GM13976 (cell line): ENCODE data around the gene CACNA2D4.

Experiments used
- DNase-seq: peaks from one replicate; pipeline ENCODE4 v3.0.0; 2012; ENCODE audit warnings: low spot score
- CTCF ChIP-seq: IDR thresholded peaks from 2 replicates; pipeline ENCODE4 v1.5.1; 2012; ENCODE audit warnings: borderline replicate concordance, mild to moderate bottlenecking; ENCODE audit not compliant: insufficient read depth; ENCODE audit errors: extremely low read depth, missing control alignments, control extremely low read depth
- in situ Hi-C: fragments of 300-500 bp; cut with MboI; formaldehyde crosslinking; loops from one replicate; pipeline ENCODE4 v1.12.0; 2022; ENCODE audit warnings: low sequenced_read_pairs, mixed read lengths, inconsistent platforms; ENCODE audit not compliant: unreplicated experiment

The CACNA2D4 gene

GRCh38 chr12:1878695-1879094 is 39.8 kb downstream of the CACNA2D4 start:
- DNase-seq: peak; percentile 8
- in situ Hi-C loops: no loop called here
- TF ChIP-seq CTCF: no peak

GRCh38 chr12:1878214-1878613 is 40.2 kb downstream of the CACNA2D4 start:
- in situ Hi-C loops: no loop called here

GRCh38 chr12:1877169-1877878 is 41.1 kb downstream of the CACNA2D4 start:
- in situ Hi-C loops: no loop called here
- DNase-seq: no peak
- no peak for TF ChIP-seq CTCF

More at GRCh38 chr12:1878214-1878613, 40.2 kb downstream of the CACNA2D4 start:
- TF ChIP-seq CTCF: no peak
- no peak for DNase-seq

- in situ Hi-C loops: no loop called here
- TF ChIP-seq CTCF: no peak
- no peak for DNase-seq
Observed at GRCh38 chr12:1876086-1876485, 42.4 kb downstream of the CACNA2D4 start.

- TF ChIP-seq CTCF: no peak
- DNase-seq: no peak
- in situ Hi-C loops: no loop called here
Observed at GRCh38 chr12:1875608-1876007, 42.8 kb downstream of the CACNA2D4 start.

GRCh38 chr12:1873531-1874510 is 44.6 kb downstream of the CACNA2D4 start:
- in situ Hi-C loops: no loop called here
- DNase-seq: no peak
- TF ChIP-seq CTCF: no peak
